Hepatocyte (in vitro differentiated cells): ENCODE results near the gene STIM1. TPM values are rescaled to one million over a fixed set of nuclear protein-coding genes. Genes with fewer than 3 reads are reported as not detected.

ENCODE experiments used
- DNase-seq: peaks from one replicate; pipeline ENCODE4 v3.0.0-alpha.2; 2016; ENCODE audit warnings: low spot score
- H2AFZ ChIP-seq: fragments of 200-600 bp; sonication (generic); 2 replicates; pipeline ENCODE4 v1.6.0; 2016; ENCODE audit warnings: antibody characterized with exemption, mild to moderate bottlenecking
- H3K27ac ChIP-seq: fragments of 200-600 bp; sonication (generic); 2 replicates; pipeline ENCODE4 v1.5.1; 2016; ENCODE audit warnings: mild to moderate bottlenecking
- H3K27me3 ChIP-seq: fragments of 200-600 bp; sonication (generic); 2 replicates; pipeline ENCODE4 v1.6.1; 2016
- H3K36me3 ChIP-seq: fragments of 200-600 bp; sonication (generic); replicated peaks from 2 replicates; pipeline ENCODE4 v1.5.1; 2016; ENCODE audit warnings: low read depth; ENCODE audit not compliant: insufficient read depth
- H3K4me1 ChIP-seq: fragments of 200-600 bp; sonication (generic); 2 replicates; pipeline ENCODE4 v1.5.1; 2016; ENCODE audit warnings: mild to moderate bottlenecking, moderate library complexity; ENCODE audit not compliant: insufficient read depth
- H3K4me2 ChIP-seq: fragments of 200-600 bp; sonication (generic); 2 replicates; pipeline ENCODE4 v1.6.0; 2016
- H3K4me3 ChIP-seq: fragments of 200-600 bp; sonication (generic); 2 replicates; pipeline ENCODE4 v1.5.1; 2016; ENCODE audit warnings: mild to moderate bottlenecking
- H3K79me2 ChIP-seq: fragments of 200-600 bp; sonication (generic); 2 replicates; pipeline ENCODE4 v1.6.0; 2017; ENCODE audit warnings: mild to moderate bottlenecking
- H3K9me2 ChIP-seq: fragments of 200-600 bp; sonication (generic); replicated peaks from 2 replicates; pipeline ENCODE4 v1.6.0; 2017; ENCODE audit warnings: mild to moderate bottlenecking; ENCODE audit not compliant: insufficient read depth
- H3K9me3 ChIP-seq: fragments of 200-600 bp; sonication (generic); 2 replicates; pipeline ENCODE4 v1.5.1; 2016; ENCODE audit warnings: low read depth, mild to moderate bottlenecking
- H4K20me1 ChIP-seq: fragments of 200-600 bp; sonication (generic); 2 replicates; pipeline ENCODE4 v1.6.0; 2016; ENCODE audit warnings: mild to moderate bottlenecking; ENCODE audit not compliant: insufficient read depth, poor library complexity, severe bottlenecking
- CTCF ChIP-seq: fragments of 200-600 bp; sonication (generic); IDR thresholded peaks from 2 replicates; pipeline ENCODE4 v1.5.1; 2016; ENCODE audit warnings: antibody characterized with exemption, mild to moderate bottlenecking; ENCODE audit not compliant: poor library complexity
- EZH2 ChIP-seq: fragments of 200-600 bp; sonication (generic); IDR thresholded peaks from 2 replicates; pipeline ENCODE4 v1.6.1; 2016; ENCODE audit warnings: antibody characterized with exemption, mild to moderate bottlenecking, borderline replicate concordance
- EZH2phosphoT487 ChIP-seq: fragments of 200-600 bp; sonication (generic); IDR thresholded peaks from one replicate; pipeline ENCODE4 v1.6.1; 2018; ENCODE audit warnings: antibody characterized with exemption, mild to moderate bottlenecking, low read depth, moderate library complexity; ENCODE audit not compliant: unreplicated experiment, severe bottlenecking
- WGBS: methylation state at CpG from one replicate; pipeline ENCODE4 v1.1.6; 2016; ENCODE audit warnings: low lambda C conversion rate; ENCODE audit errors: missing lambda C conversion rate; 5-methylcytosine and 5-hydroxymethylcytosine counted together
- polyA plus RNA-seq: library from polyadenylated mRNA; unstranded; fragments of >200 nt; fragmentation: Nextera tagmentation; extraction: Ambion mirVana; gene quantifications from 2 replicates; pipeline ENCODE4 v1.2.1, GENCODE V29; 2016
- total RNA-seq: library from RNA; depleted of rRNA; stranded (reverse); fragments of >200 nt; gene quantifications from 2 replicates; pipeline ENCODE4 v1.2.3, GENCODE V29; 2014

The STIM1 gene
- total and polyA plus RNA-seq, 2 experiments from 2014 or later: 18.5 to 19.6 TPM

GRCh38 chr11:3830088-3830487 lies 25.4 kb upstream of the STIM1 start:
- peaks cover 55% of the 10 kb centered on the region for H3K79me2 ChIP-seq
- no peak for DNase-seq
- WGBS: 91% methylated on average over 3 of the region's 3 CpGs
- H3K27me3 ChIP-seq: no peaks in the 10 kb centered on the region
- no peak overlapping the region for H2AFZ ChIP-seq
- H3K27ac ChIP-seq: no peak overlapping the region
- H3K9me3 ChIP-seq: no peaks in the 10 kb centered on the region
- TF ChIP-seq CTCF: no peak
- H3K4me2 ChIP-seq: no peak overlapping the region
- peaks cover 5% of the 10 kb centered on the region for H3K4me1 ChIP-seq
- H4K20me1 ChIP-seq: peaks cover 11% of the 10 kb centered on the region
- H3K4me3 ChIP-seq: no peak overlapping the region
- H3K9me2 ChIP-seq: no peaks in the 10 kb centered on the region
- no peaks in the 10 kb centered on the region for H3K36me3 ChIP-seq

GRCh38 chr11:3830730-3831129 lies 24.7 kb upstream of the STIM1 start:
- no peak overlapping the region for H3K4me2 ChIP-seq
- H2AFZ ChIP-seq: no peak overlapping the region
- H3K36me3 ChIP-seq: no peaks in the 10 kb centered on the region
- no peak overlapping the region for H3K27ac ChIP-seq
- no peaks in the 10 kb centered on the region for H3K27me3 ChIP-seq
- no peak for DNase-seq
- no peaks in the 10 kb centered on the region for H3K9me2 ChIP-seq
- 100% methylated on average over 1 of the region's 1 CpG for WGBS
- H3K4me3 ChIP-seq: no peak overlapping the region
- peaks cover 11% of the 10 kb centered on the region for H3K4me1 ChIP-seq
- no peaks in the 10 kb centered on the region for H3K9me3 ChIP-seq
- peaks cover 11% of the 10 kb centered on the region for H4K20me1 ChIP-seq
- no peak for TF ChIP-seq CTCF
- H3K79me2 ChIP-seq: peaks cover 61% of the 10 kb centered on the region

GRCh38 chr11:3831378-3832239 lies 23.9 kb upstream of the STIM1 start:
- H3K9me3 ChIP-seq: no peaks in the 10 kb centered on the region
- DNase-seq: no peak
- no peak overlapping the region for H3K4me3 ChIP-seq
- TF ChIP-seq EZH2: no peak
- no peak for TF ChIP-seq CTCF
- TF ChIP-seq EZH2phosphoT487: no peak
- H3K79me2 ChIP-seq: peaks cover 70% of the 10 kb centered on the region
- peaks cover 11% of the 10 kb centered on the region for H3K4me1 ChIP-seq
- H3K27ac ChIP-seq: no peak overlapping the region
- H3K36me3 ChIP-seq: no peaks in the 10 kb centered on the region
- no peaks in the 10 kb centered on the region for H3K27me3 ChIP-seq
- H4K20me1 ChIP-seq: peaks cover 11% of the 10 kb centered on the region
- no peak overlapping the region for H3K4me2 ChIP-seq
- no peaks in the 10 kb centered on the region for H3K9me2 ChIP-seq
- H2AFZ ChIP-seq: no peak overlapping the region
- WGBS: 87% methylated on average over 13 of the region's 13 CpGs

- WGBS: 100% methylated on average over 2 of the region's 2 CpGs
- Histone ChIP-seq H3K27ac (no peak overlapping the region), H3K79me2 (peaks cover 80% of the 10 kb centered on the region)
Observed at GRCh38 chr11:3832816-3833215, 22.6 kb upstream of the STIM1 start.

More at GRCh38 chr11:3832816-3833215, 22.6 kb upstream of the STIM1 start:
- DNase-seq: no peak
- Histone ChIP-seq H3K27me3 (no peaks in the 10 kb centered on the region), H3K4me1 (peaks cover 11% of the 10 kb centered on the region), H3K9me2 (no peaks in the 10 kb centered on the region), H3K9me3 (no peaks in the 10 kb centered on the region), H2AFZ (no peak overlapping the region), H3K4me2 (no peak overlapping the region), H3K4me3 (no peak overlapping the region), H3K36me3 (no peaks in the 10 kb centered on the region), H4K20me1 (peaks cover 11% of the 10 kb centered on the region)
- TF ChIP-seq EZH2 (no peak), CTCF (no peak), EZH2phosphoT487 (no peak)
